Kidney (tissue), 14 donors: ENCODE data around the gene IMMP2L. TPM values are rescaled to one million over a fixed set of nuclear protein-coding genes. Genes with fewer than 3 reads are reported as not detected.

Experiments used
- DNase-seq, 5 donors: peaks; one replicate each; pipeline ENCODE4 v3.0.0-alpha.2; 2013 to 2020
- FAIRE-seq: peaks from 2 replicates; lab custom pipeline; 2012; peaks lifted over from hg19 to GRCh38; lab: Jason Lieb, UNC
- H3K27ac ChIP-seq, 2 donors: one replicate each; pipeline ENCODE4 v1.7.0; 2013; ENCODE audit warnings: low read depth in 2 of 2, low read length in 2 of 2, inconsistent platforms in 1 of 2
- H3K27me3 ChIP-seq: one replicate; pipeline ENCODE4 v1.7.1; 2013; ENCODE audit warnings: low read length, inconsistent platforms; ENCODE audit not compliant: control insufficient read depth, insufficient read depth
- H3K36me3 ChIP-seq, 3 donors: one replicate each; pipeline versions ENCODE4 v1.7.0 to v1.7.1; 2013; ENCODE audit warnings: low read length in 3 of 3, control low read depth in 1 of 3, inconsistent platforms in 1 of 3; ENCODE audit not compliant: insufficient read depth in 3 of 3, control insufficient read depth in 2 of 3
- H3K4me1 ChIP-seq, 3 donors: one replicate each; pipeline versions ENCODE4 v1.7.0 to v1.7.1; 2013; ENCODE audit warnings: low read length in 3 of 3, inconsistent platforms in 1 of 3, low read depth in 1 of 3; ENCODE audit not compliant: control insufficient read depth in 2 of 3, insufficient read depth in 2 of 3
- H3K4me3 ChIP-seq, 3 donors: one replicate each; pipeline versions ENCODE4 v1.7.0 to v1.8.1; 2013; ENCODE audit warnings: low read length in 3 of 3, control low read depth in 1 of 3, inconsistent platforms in 1 of 3
- H3K9ac ChIP-seq, 3 donors: one replicate each; pipeline versions ENCODE4 v1.7.0 to v1.7.1; 2013; ENCODE audit warnings: low read length in 3 of 3, control low read depth in 1 of 3, inconsistent platforms in 1 of 3
- H3K9me3 ChIP-seq, 3 donors: one replicate each; pipeline versions ENCODE4 v1.7.0 to v1.7.1; 2013; ENCODE audit warnings: low read length in 3 of 3, control low read depth in 1 of 3, inconsistent platforms in 1 of 3; ENCODE audit not compliant: control insufficient read depth in 2 of 3, insufficient read depth in 1 of 3
- intact Hi-C: fragments of 100-400 bp; cut with DNase I; formaldehyde crosslinking; loops from one replicate; pipeline ENCODE4 v1.11.1; 2022
- polyA plus RNA-seq: library from polyadenylated mRNA; stranded (reverse); fragments of 350-450 nt; fragmentation: Illumina TruSeq; extraction: RNeasy Lipid Tissue Mini Kit (QIAGEN cat#74804); gene quantifications from one replicate; pipeline ENCODE4 v1.2.3, GENCODE V29; 2014; ENCODE audit warnings: low read depth, low replicate concordance; ENCODE audit not compliant: insufficient read depth
- total RNA-seq: library from RNA; stranded (reverse); fragmentation: NEBNext Ultra II Directional; extraction: Animal tissue kit (Norgen Biotek cat#: 25700); gene quantifications from one replicate; pipeline ENCODE4 v1.2.1, GENCODE V29; 2021
- TF ChIP-seq, protein P1 (sequence below): IDR thresholded peaks from 3 replicates; pipeline ENCODE4 v1.5.1; 2012; ENCODE audit warnings: mild to moderate bottlenecking, moderate library complexity, borderline replicate concordance; ENCODE audit not compliant: insufficient read depth; ENCODE audit errors: extremely low read depth
- donor health status: control.
- donor health status: control.
- donor health status: control.
- donor health status: control.
- donor health status: control.
- donor health status: DM: yes; HTN: yes; CAD: no.
- donor health status: Normal renal cell carcinoma (clear cell type).

Gene IMMP2L
- total and polyA plus RNA-seq, 2 donors from 2014 or later, result 46.4 to 52.1 TPM

DNA sequence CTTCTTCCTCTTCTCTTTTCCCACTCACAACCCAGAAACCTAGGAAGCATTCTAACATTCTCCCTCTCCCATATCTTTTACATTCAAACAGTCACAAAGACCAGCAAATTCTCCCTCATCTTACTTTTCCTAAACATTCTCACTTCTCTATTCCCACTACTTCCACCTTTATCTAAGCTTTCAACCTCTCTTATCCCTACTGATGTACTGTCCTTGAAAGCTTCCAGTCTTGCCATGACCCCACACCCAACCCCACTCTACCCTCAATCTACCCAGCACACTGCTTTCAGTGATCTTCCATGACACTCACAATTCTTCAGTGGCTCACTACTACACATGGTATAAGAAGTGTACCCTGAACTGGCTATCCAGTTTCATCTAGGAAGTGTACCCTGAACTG, 5.3 kb downstream of the IMMP2L start:
- DNase-seq, result no peak
- no peak overlapping the region for H3K27ac ChIP-seq
- TF ChIP-seq, protein P1, sequence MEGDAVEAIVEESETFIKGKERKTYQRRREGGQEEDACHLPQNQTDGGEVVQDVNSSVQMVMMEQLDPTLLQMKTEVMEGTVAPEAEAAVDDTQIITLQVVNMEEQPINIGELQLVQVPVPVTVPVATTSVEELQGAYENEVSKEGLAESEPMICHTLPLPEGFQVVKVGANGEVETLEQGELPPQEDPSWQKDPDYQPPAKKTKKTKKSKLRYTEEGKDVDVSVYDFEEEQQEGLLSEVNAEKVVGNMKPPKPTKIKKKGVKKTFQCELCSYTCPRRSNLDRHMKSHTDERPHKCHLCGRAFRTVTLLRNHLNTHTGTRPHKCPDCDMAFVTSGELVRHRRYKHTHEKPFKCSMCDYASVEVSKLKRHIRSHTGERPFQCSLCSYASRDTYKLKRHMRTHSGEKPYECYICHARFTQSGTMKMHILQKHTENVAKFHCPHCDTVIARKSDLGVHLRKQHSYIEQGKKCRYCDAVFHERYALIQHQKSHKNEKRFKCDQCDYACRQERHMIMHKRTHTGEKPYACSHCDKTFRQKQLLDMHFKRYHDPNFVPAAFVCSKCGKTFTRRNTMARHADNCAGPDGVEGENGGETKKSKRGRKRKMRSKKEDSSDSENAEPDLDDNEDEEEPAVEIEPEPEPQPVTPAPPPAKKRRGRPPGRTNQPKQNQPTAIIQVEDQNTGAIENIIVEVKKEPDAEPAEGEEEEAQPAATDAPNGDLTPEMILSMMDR, result no peak
- FAIRE-seq, result no peak
- no peak overlapping the region for H3K4me3 ChIP-seq
- H3K4me1 ChIP-seq, result peaks cover 0 to 6% (median 4%) of the 10 kb centered on the region in 3 donors
- intact Hi-C loops, result no loop called here
- no peak overlapping the region for H3K9ac ChIP-seq
- no peaks in the 10 kb centered on the region for H3K27me3 ChIP-seq
- no peaks in the 10 kb centered on the region for H3K9me3 ChIP-seq
- peaks cover 0 to 4% (median 4%) of the 10 kb centered on the region in 3 donors for H3K36me3 ChIP-seq

DNA sequence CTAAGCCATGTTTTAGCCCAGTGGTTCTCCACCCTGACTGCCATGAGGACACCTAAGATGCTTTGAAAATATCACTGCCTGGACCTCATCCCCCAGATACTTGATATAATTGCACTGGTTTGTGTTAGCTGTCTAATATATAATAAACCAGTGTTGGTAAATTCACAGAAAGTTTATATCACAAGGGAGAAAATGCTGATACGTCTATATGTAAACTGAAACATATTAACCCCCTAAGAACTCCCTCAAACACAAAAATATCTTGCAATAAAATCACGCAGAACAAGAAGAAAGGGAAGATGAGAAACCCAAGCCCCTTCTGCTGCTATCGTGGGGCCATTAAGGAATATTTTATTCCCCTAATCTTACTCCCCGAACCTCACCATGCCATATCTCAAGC, 8.2 kb downstream of the IMMP2L start:
- no peaks in the 10 kb centered on the region for H3K9me3 ChIP-seq
- TF ChIP-seq, protein P1, result no peak
- intact Hi-C loops, result no loop called here
- no peak overlapping the region for H3K9ac ChIP-seq
- H3K4me3 ChIP-seq, result no peak overlapping the region
- H3K36me3 ChIP-seq, result peaks cover 0 to 4% (median 4%) of the 10 kb centered on the region in 3 donors
- no peak for DNase-seq
- H3K4me1 ChIP-seq, result no peaks in the 10 kb centered on the region
- no peak for FAIRE-seq
- no peak overlapping the region for H3K27ac ChIP-seq
- H3K27me3 ChIP-seq, result no peaks in the 10 kb centered on the region

DNA sequence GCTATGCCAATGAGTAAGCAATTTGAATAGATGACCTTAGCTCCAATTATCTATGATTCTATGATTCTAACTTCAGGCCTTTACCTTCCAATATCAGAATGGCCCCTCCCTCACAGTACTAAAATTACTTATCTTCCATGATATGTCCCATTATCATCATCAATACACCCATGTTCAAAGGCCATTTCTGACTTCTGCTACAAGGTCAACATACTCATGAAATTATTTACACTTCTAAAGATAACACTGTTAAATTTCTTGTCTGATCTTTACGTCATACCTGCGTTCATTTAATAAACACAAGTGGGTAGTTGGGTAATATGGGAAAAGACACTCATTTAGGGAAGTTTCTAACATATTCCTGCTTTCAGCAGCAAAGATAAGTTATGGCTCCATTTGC, 21.2 kb downstream of the IMMP2L start:
- Histone ChIP-seq H3K9ac (no peak overlapping the region), H3K9me3 (no peaks in the 10 kb centered on the region), H3K27ac (no peak overlapping the region), H3K27me3 (no peaks in the 10 kb centered on the region), H3K4me1 (no peaks in the 10 kb centered on the region), H3K36me3 (no peaks in the 10 kb centered on the region), H3K4me3 (no peak overlapping the region)
- FAIRE-seq (no peak), DNase-seq (no peak)
- intact Hi-C loops, result no loop called here
- TF ChIP-seq, protein P1, result no peak

DNA sequence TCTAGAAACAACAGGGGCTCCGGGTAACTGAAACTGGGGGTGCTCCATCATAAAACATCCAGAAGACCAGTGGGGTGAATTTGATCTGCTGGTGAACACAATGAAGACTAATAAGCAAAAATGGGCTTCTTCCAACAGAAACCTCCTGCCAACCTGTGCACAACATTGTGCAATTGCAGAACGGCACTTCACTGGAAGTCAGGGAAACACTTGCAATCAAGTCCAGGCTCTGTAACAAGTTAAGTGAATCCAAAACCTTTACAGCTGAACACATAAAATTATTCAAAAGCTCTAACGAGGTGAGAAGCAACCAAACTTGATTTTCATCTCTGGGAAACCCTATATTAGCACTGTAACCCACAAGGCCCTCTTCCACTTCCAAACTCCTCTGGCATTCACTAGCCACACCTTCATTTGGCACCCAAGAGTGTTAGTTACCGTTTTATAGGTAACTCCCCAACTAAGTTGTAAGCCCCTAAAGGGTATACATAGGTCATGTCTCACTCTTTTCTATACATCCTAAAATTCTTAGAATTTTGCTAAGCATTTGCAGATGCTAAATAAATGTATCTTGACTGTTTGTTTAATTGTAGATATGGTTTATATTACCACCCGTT, 22.0 kb downstream of the IMMP2L start:
- Histone ChIP-seq H3K9ac (no peak overlapping the region), H3K4me3 (no peak overlapping the region), H3K9me3 (no peaks in the 10 kb centered on the region), H3K27me3 (no peaks in the 10 kb centered on the region), H3K27ac (no peak overlapping the region), H3K4me1 (no peaks in the 10 kb centered on the region), H3K36me3 (no peaks in the 10 kb centered on the region)
- FAIRE-seq (no peak), DNase-seq (no peak)
- TF ChIP-seq, protein P1, result no peak
- intact Hi-C loops, result no loop called here
